Motor neuron (in vitro differentiated cells): Measurements from ENCODE around the gene SLC6A16. TPM values are rescaled to one million over a fixed set of nuclear protein-coding genes. Genes with fewer than 3 reads are reported as not detected.

Experiments
- ATAC-seq, 8 experiments: fragments of 200-7000 bp; cut with Tn5 transposase; replicated peaks in 6 of 8; 2 replicates each; pipeline ENCODE4 v1.8.0; 2021; ENCODE audit warnings: mild to moderate bottlenecking in 8 of 8, moderate library complexity in 8 of 8
- H3K27ac ChIP-seq, 2 donors: fragments of 250-450 bp; sonication (Bioruptor Pico); 2 replicates each; pipeline ENCODE4 v1.9.0; 2021; ENCODE audit warnings: antibody characterized with exemption in 2 of 2, mild to moderate bottlenecking in 2 of 2, moderate library complexity in 1 of 2
- H3K4me1 ChIP-seq, 2 donors: fragments of 250-450 bp; sonication (Bioruptor Pico); replicated peaks in 1 of 2; 2 replicates each; pipeline ENCODE4 v1.6.1; 2021; ENCODE audit warnings: antibody characterized with exemption in 2 of 2, mild to moderate bottlenecking in 2 of 2, moderate library complexity in 1 of 2
- H3K4me3 ChIP-seq, 5 donors: fragments of 250-450 bp; sonication (Bioruptor Pico); 2 replicates each; pipeline ENCODE4 v1.9.0; 2021; ENCODE audit warnings: antibody characterized with exemption in 5 of 5, mild to moderate bottlenecking in 5 of 5, moderate library complexity in 4 of 5
- WGBS, 10 experiments: fragments of 450-650 bp; shearing (Covaris generic); methylation state at CpG; one replicate each; pipeline ENCODE4 v1.0.0; 2022; 5-methylcytosine and 5-hydroxymethylcytosine counted together
- in situ Hi-C, 9 experiments: fragments of 400-800 bp; cut with MboI; loops; one replicate each; pipeline ENCODE4 v1.15.0; 2021; ENCODE audit warnings: low sequenced_read_pairs in 9 of 9, low pct_unique_long_range_greater_than_20kb in 2 of 9; ENCODE audit not compliant: unreplicated experiment in 9 of 9
- total RNA-seq, 8 experiments: library from RNA; unstranded; fragments of 300-600 nt; gene quantifications; 2 replicates each; pipeline versions ENCODE4 v1.2.3 to v1.2.4, GENCODE V29; 2022

The SLC6A16 gene
- total RNA-seq, 8 experiments from 2014 or later = 0.51 to 2.4 (median 1.1) TPM

DNA sequence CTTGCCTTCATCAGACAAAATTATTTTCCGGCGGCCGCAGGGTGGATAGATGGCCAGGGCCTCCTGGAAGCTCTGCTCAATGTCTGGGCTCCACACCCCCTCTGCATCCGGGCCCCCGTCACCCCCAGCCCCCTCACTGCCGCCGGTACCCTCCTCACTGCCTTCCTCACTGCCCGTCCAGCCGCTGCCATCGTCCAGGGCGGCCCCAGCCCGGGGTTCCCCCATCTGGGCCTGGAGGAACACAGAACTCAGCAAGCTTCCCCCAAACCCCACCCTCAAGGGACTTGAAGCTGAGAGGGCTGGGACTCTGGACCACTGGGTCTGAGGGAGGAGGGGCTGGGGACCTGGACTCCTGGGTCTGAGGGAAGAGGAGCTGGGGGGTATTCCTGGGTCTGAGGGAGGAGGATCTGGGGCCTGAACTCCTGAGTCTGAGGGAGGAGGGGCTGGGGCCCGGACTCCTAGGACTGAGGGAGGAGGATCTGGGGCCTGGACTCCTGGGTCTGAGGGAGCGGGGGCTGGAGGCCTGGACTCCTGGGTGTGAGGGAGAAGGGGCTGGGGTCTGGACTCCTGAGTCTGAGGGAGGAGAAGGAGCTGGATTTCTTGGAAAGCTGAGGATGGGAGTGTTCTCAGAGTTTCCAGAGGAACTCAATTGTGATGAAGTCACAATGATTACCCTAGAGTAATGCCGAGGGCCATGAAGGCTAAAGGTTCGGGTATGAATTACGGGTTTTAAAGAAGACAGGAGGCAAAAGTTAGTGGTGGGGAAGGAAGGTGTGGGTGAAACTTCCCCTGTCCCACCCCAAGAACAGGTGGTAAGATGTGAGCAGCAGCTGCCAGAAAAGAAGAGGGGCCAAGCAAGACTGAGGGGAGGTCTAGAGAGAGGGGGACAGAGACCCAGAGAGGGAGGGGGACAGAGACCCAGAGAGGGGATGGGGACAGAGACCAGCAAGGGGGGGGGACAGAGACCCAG lies 35.1 kb upstream of the SLC6A16 start:
- Histone ChIP-seq H3K4me3 (no peak overlapping the region), H3K4me1 (peaks cover 3 to 11% of the 10 kb centered on the region in 2 donors), H3K27ac (no peak overlapping the region)
- in situ Hi-C loops = no loop called here
- no peak for ATAC-seq
- WGBS, 10 experiments = 20 to 96% (median 75%) methylated on average over 1 to 4 of the region's 17 CpGs; no CpG with 5 or more reads in 7 of the 10 experiments

DNA sequence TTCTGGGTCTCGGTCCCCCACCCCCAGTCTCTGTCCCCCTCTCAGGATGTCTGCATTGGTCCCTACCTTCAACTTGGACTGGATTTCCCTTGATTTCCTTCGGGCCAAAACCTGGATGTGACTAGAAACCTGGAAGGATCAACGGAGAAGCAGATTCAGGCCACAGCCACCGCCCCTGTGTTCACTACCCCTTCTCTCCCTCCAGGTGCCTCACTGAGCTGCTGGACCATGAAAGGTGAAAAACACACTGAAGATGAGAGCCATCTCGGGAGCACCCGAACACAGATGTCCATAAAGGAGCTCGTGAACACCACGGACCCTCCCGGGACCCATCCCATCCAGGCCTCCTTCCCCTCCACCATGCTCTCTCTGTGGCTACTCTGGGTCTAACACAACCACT lies 32.2 kb upstream of the SLC6A16 start:
- Histone ChIP-seq H3K4me3 (no peak overlapping the region), H3K4me1 (peaks cover 3 to 6% of the 10 kb centered on the region in 2 donors), H3K27ac (no peak overlapping the region)
- 94 to 100% (median 100%) methylated on average over 1 to 5 of the region's 9 CpGs; no CpG with 5 or more reads in 7 of the 10 experiments for WGBS, 10 experiments
- ATAC-seq = no peak
- in situ Hi-C loops = no loop called here

DNA sequence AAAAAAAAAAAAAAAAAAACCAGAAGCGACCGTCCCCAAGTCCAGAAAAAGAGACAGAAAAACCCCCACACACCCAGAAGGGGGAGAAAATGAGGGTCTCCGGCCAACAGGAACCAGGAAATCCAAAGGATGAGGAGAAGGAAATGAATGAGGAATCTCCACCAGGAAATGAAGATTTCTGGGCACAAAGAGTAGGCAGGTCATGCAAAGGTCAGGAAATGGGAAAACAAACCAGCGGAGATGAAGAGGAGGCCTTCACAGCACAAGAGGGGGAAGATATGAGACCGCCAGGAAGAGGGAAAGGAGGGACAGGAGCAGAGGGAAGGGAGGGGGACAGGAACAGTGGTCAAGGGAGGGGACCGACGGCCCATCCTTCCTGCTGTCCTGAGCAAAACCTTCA lies 31.4 kb upstream of the SLC6A16 start:
- Histone ChIP-seq H3K4me1 (peaks cover 3 to 6% of the 10 kb centered on the region in 2 donors), H3K4me3 (no peak overlapping the region), H3K27ac (peak overlapping the region in 1 of 2 donors; percentile 55)
- 26 to 96% (median 77%) methylated on average over 2 to 5 of the region's 7 CpGs; no CpG with 5 or more reads in 2 of the 10 experiments for WGBS, 10 experiments
- ATAC-seq = peak in 1 of 8 experiments; percentile 4
- in situ Hi-C loops = no loop called here

DNA sequence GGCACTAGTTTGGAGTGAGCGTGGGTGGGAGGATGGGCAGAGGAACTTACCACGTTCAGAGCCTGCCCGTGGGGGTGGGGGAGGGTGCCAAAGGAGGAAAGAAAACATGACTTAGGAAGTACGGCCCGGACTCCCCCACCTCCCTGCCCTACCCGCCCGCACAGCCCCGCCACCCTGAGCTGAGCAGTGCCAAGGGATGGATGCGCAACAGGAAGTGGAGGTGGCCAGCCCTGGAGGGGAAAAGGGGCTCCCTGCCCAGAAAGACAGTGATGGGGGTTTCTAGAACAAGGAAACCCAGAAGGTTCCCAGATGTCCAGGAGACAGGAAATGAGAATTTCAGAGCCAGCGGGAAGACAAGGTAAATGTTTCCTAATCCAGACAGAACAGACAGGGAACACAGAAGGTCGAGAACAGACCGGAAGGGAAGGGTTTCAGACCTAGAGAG lies 30.9 kb upstream of the SLC6A16 start:
- in situ Hi-C loops = no loop called here
- peak in 2 of 8 experiments; percentile 45 to 51 for ATAC-seq
- no peak overlapping the region for H3K27ac ChIP-seq
- H3K4me3 ChIP-seq = no peak overlapping the region
- WGBS, 10 experiments = 9 to 90% (median 75%) methylated on average over 1 to 4 of the region's 12 CpGs; no CpG with 5 or more reads in 2 of the 10 experiments
- peaks cover 3 to 6% of the 10 kb centered on the region in 2 donors for H3K4me1 ChIP-seq

DNA sequence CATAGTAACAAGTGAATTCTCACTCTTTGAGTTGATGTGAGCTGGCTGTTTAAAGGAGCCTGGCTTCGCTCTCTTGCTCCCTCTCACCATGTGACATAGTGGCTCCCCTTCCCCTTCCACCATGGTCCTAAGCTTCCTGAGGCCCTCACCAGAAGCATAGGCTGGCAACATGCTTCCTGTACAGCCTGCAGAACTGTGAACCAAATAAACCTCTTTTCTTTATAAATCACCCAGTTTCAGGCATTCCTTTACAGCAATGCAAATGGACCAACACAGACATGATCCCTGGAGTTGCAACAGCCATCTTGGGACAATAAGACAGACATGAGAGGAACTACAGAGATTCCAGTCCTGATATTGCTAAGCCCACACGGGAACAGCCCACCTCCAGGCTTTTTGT lies 24.6 kb upstream of the SLC6A16 start:
- no peak overlapping the region for H3K27ac ChIP-seq
- no peak overlapping the region for H3K4me3 ChIP-seq
- peaks cover 3 to 8% of the 10 kb centered on the region in 2 donors for H3K4me1 ChIP-seq
- in situ Hi-C loops = no loop called here
- no peak for ATAC-seq
- WGBS, 10 experiments = 0 to 100% (median 85%) methylated on average over 1 of the region's 2 CpGs; no CpG with 5 or more reads in 4 of the 10 experiments

DNA sequence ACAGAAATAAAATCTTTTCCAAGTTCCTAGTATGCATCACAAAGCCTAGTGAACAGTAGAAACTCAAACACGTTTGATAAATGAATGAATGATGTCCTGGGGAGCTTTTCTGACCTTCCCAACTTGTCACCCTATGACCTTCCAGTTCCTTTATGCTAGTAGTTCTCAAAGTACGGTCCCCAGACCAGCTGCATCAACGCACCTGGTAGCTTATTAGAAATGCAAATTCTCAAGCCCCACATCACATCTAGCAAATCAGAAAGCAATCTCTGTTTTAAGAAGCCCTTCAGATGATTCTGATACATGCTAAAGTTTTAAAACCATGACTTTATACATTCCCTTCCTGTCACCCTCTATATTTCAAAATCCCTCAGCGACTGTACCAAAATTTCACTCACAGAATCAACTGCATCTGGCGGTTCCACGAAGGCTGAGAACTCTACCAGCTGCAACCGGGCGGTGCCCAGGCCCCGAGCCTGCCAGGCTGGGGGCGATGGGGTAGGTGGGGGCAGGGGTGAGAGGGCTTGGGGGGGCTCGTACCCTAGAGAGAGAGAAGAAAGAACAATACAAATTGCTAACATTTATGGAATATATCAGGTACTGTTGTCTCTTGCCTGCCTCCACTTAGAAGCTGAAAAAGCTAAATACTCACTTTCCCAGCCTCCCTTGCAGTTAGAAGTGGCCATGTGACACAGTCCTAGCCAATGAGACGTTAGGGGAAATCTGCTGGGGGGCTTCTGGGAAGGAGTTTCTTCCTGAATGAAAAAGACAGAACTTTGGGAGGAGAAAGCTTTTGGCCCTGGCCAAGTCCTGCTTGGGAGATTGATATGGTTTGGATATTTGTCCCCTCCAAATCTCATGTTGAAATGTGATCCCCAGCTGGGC lies 23.6 kb upstream of the SLC6A16 start:
- 51 to 100% (median 87%) methylated on average over 1 to 11 of the region's 12 CpGs; no CpG with 5 or more reads in 6 of the 10 experiments for WGBS, 10 experiments
- no peak for ATAC-seq
- in situ Hi-C loops = no loop called here
- H3K4me1 ChIP-seq = peaks cover 3 to 13% of the 10 kb centered on the region in 2 donors
- no peak overlapping the region for H3K4me3 ChIP-seq
- H3K27ac ChIP-seq = peak overlapping the region in 1 of 2 donors; percentile 7

DNA sequence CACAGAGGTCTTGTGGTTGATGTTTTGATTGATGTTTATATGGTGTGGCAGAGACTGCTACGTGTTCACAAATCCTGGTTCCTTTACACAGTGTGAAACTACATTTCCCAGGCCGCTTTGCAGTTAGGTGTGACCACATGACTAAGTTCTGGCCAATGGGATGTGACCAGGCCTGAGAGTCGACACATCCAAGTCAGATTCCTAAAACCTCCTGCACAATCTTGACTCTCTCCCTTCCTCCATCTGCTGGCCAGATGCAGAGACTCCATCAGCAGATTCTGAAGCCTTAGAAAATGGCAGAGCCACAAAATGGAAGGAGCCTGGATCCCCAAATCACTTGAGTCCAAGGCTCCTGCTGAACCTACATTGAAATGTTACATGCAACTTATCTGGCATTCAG lies 22.8 kb upstream of the SLC6A16 start:
- peak; percentile 82 to 97 (median 96) for ATAC-seq
- 20 to 88% (median 58%) methylated on average over 1 to 3 of the region's 3 CpGs; no CpG with 5 or more reads in 6 of the 10 experiments for WGBS, 10 experiments
- in situ Hi-C loops = no loop called here
- Histone ChIP-seq H3K4me3 (no peak overlapping the region), H3K4me1 (peaks cover 3 to 13% of the 10 kb centered on the region in 2 donors), H3K27ac (peak overlapping the region in 1 of 2 donors; percentile 7)

DNA sequence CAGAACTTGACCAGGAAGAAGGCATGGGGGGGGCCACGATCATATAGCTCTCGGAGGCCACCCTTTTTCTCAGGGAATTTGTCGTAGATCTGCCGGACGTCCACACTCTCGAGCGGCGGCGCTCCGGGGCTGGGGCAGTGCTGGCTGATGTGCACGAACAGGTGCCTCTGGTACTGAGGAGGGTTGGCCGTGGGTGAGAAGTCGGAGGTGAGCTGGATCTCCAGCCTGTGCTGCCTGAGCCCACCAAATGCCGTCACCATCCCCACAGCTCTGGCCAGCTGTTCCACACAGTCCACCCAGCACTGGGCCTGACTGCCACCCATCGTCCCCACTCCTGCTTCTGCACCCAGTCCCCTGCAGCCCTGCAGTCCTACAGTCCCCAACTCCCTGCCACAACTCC lies 22.2 kb upstream of the SLC6A16 start:
- in situ Hi-C loops = no loop called here
- H3K27ac ChIP-seq = no peak overlapping the region
- 20 to 100% (median 71%) methylated on average over 1 to 9 of the region's 15 CpGs; no CpG with 5 or more reads in 5 of the 10 experiments for WGBS, 10 experiments
- H3K4me1 ChIP-seq = peaks cover 3 to 13% of the 10 kb centered on the region in 2 donors
- no peak for ATAC-seq
- no peak overlapping the region for H3K4me3 ChIP-seq

DNA sequence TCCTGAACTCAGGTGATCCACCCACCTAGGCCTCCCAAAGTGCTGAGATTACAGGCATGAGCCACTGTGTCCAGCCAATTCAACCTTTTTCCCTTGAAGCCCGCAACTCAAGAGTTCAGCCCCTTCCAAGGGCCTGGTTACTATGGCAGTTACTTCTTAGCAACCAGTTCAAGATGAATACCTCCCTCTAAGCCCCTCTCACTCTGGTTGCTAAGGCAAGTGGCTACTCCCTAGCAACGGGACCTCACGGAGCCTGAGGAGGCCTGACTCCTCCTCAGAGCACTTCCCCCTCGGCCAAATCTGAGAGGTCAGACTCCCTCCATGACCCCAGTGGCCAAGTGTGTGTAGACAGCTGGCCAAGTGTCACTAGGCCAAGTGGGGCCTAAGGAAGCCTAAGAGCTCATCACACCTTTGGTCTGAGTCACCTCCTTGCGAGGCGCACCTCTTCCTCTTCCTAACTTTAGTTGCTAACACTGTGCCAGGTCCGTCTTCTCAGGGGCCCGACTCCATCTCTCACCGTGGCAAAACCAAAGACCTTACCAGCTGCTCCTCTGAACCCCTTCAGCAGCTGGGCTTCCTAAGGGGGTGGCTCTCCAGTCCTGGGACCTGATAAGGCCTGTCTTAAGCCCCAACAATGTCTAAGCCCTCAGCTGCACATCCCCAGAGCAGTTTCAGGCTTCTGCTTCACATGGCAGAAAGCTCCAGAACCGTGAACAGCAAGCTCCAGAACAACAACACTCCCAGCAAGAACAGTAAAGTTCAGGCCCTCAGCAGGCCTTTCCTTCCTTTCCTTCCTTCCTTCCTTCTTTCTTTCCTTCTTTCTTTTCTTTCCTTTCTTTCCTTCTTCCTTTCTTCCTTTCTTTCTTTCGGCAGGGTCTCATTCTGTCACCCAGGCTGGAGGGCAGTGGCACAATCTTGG lies 19.8 kb upstream of the SLC6A16 start:
- ATAC-seq = peak in 2 of 8 experiments; percentile 15 to 35
- Histone ChIP-seq H3K4me1 (peaks cover 15 to 22% of the 10 kb centered on the region in 2 donors), H3K4me3 (no peak overlapping the region), H3K27ac (no peak overlapping the region)
- WGBS, 10 experiments = 60 to 100% (median 87%) methylated on average over 1 to 7 of the region's 11 CpGs; no CpG with 5 or more reads in 1 of the 10 experiments
- in situ Hi-C loops = no loop called here

DNA sequence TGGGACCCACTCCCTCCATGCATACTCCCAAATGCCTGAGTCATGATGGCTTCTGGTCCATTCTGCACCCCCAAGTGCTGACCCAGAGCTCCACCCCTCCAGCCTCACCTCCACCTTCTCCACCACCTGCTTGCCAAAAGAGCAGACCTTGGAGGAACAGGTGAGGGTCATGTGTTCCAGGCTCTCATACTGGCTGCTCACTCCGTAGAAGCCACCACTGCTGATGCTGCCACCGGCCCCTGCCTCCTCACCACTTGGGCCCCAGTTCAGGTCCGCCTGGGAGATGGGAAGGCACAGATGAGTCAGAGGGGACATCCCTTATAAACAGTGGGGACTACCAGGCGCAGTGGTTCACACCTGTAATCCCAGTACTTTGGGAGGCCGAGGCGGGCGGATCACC lies 18.1 kb upstream of the SLC6A16 start:
- in situ Hi-C loops = no loop called here

DNA sequence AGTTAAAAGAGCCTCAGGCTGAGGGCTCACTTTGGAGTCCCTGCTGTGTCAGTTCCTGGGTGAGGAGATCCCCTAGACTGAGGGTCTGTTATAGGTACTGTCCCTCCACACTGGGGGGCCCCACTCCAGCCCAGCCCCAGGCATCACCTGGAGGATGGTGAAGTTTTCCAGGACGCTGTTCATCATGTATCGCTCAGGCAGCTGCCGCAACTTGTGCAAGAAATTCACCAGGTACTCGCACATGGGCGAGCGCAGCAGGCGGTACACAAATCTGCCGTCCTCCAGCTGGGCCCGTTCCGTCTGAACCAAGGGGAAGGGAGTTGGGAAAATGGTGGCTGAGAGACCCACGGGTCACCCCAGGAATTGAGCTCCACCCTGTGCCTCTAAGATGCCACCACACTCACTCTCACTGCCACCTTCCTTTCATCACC lies 17.3 kb upstream of the SLC6A16 start:
- H3K4me1 ChIP-seq = peaks cover 21 to 24% of the 10 kb centered on the region in 2 donors
- no peak overlapping the region for H3K4me3 ChIP-seq
- in situ Hi-C loops = no loop called here
- no peak overlapping the region for H3K27ac ChIP-seq
- no peak for ATAC-seq
- 90 to 100% (median 95%) methylated on average over 4 to 8 of the region's 11 CpGs; no CpG with 5 or more reads in 5 of the 10 experiments for WGBS, 10 experiments

More for the DNA sequence above, 18.1 kb upstream of the SLC6A16 start:
- WGBS, 10 experiments = 100% methylated on average over 1 of the region's 7 CpGs; no CpG with 5 or more reads in 8 of the 10 experiments
- no peak for ATAC-seq
- peaks cover 24 to 26% of the 10 kb centered on the region in 2 donors for H3K4me1 ChIP-seq
- H3K27ac ChIP-seq = no peak overlapping the region
- H3K4me3 ChIP-seq = no peak overlapping the region
